HG03095 (cell line): ENCODE data around the gene BCORL1.
A peak's percentile ranks its signal among the peaks of the same experiment; 100 is the strongest.

Source experiments
- ATAC-seq: cut with Tn5 transposase; IDR thresholded peaks from one replicate; pipeline ENCODE4 v1.9.1; 2021; ENCODE audit warnings: moderate library complexity; ENCODE audit not compliant: unreplicated experiment

Gene BCORL1

DNA sequence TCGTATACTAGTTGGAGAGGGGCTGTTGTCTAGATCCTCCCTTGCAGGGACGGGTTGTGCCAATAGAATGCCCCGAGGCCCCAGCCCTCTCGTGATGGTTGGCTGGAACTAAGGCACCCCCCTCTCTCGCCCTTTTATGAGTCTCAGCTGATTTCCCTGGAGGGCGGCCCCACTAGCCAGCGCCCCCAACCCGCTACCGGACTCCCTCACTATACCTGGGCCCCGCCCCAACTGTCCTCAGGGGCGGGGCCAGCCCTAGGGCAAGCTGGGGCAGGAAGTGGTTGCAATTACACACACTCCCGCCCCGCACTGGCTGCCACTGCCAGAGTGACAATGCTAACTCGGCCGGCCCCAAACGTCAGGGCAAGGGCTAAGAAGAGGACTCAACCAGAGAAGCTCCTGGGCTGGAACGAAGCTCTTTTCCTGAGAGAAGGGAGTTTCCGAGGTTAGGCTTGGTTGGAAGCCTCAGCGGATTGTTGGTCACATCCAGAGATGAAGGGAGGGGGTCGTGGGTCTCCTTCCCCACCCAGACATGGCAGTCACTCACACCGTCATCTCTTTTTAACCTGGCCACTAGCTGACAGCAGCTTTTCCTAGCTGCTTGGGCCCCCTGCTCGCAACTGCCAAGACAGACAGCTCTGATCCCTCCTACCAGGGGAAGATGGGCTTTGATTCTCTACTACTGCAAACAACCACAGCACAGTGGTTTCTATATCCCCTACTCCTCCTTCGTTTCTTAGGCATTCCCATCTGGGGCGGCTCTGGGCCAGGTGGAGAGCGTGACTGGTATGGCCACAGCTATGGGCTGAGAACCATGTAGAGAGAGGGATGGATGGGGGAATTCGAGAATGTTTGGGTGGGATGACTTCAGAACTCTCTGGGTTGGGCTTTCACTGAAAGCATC, 21.0 kb upstream of the BCORL1 start:
- ATAC-seq: peak; percentile 90

DNA sequence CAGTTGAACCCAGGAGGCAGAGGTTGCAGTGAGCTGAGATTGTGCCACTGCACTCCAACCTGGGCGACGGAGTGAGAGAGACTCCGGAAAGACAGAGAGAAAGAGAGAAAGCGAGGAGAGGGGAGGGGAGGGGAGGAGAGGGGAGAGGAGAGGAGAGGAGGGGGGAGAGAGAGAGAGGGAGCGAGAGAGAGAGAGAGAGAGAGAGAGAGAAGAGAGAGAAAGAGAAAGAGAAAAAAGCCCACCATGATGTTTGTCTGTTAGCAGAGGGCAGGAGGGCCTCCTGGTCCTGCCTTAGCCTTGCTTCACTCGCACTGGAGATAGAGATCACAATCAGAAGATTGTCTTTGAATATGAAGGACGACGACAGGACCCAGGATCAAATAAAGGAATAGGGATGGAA, 18.7 kb upstream of the BCORL1 start:
- ATAC-seq: no peak

DNA sequence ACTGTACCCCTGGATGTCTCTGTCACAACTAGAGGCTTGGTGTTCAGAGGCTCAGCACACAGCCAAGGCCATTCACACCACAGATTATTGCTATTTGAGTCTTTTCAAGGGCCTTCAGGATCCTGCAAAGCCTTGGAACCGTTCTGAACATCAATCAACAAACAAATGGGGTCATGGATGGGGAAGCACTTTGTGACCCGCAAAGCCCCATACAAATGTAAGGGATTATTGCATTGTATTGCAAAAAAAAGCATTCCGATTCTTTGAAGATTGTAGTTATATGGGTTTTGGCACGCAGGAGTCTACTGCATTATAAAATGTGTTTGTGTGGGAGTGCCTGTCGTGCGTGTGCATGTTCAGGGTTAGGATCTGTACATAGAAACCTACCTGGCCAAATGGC, 17.3 kb upstream of the BCORL1 start:
- ATAC-seq: no peak

DNA sequence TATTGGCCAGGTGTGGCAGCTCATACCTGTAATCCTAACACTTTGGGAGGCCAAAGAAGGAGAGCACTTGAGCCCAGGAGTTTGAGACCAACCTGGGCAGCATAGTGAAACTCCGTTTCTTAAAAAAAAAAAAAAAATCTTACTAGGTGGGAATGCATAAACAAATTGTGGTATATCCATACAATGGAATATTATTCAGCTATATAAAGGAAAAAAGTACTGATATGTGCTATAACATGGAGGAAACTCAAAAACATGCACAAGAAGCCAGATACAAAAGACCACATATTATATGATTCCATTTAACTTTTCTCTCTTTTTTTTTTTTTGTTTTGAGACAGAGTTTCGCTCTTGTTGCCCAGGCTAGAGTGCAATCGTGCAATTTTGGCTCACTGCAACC, 13.5 kb upstream of the BCORL1 start:
- ATAC-seq: no peak

DNA sequence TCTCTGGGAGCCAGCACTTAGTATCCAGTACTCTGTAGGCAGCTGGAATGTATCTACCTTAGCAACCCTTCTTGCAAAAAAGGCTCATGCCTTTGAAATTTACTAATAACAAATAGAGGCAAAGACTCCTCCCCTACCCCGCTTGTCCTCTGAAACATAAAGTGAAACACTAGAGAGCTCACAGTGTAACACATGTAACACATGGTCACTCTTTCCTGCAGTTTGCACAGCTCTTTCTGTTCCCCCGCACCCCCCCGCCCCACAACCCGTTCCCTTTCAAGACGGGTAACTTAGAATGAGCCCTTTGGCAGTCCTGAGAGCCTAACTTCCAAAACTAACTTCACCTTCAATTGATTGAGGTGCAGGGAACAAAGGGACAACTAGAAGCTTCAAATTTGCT, 6.0 kb upstream of the BCORL1 start:
- ATAC-seq: no peak

DNA sequence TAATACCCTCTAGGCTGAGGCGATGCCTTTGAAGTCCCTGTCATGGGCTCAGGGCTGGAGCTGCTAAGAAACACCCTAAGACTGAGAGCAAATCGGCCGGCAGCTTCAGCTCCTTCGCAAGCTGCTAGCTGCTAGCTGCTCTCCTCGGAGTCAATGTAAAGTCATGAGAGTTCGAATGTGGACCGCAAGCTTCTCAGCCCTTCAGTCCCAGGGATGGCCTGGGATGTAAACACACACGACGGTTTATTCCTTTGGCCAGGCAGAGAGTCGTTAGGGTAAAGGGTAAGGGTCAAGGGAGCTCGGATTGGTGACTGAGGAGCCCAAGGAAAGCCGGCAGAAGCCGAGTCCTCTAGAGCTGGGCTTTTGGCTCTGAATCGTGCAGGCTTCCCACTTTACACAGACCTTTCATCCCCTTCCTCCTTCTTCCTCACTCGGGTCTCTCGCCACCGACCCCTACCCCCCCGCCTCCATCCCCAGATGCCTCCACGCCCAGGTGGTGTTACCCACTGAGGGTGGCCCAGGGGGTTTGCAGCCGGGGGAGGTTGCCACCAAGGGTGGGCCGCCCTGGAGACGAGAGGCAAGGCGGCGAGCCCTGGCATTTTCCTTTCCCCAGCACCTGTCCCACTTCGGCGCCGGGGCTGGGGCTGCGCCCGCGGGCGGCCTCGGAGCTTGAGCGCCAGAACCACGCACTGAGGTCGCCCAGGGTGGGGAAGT, 3.1 kb upstream of the BCORL1 start:
- no peak for ATAC-seq

DNA sequence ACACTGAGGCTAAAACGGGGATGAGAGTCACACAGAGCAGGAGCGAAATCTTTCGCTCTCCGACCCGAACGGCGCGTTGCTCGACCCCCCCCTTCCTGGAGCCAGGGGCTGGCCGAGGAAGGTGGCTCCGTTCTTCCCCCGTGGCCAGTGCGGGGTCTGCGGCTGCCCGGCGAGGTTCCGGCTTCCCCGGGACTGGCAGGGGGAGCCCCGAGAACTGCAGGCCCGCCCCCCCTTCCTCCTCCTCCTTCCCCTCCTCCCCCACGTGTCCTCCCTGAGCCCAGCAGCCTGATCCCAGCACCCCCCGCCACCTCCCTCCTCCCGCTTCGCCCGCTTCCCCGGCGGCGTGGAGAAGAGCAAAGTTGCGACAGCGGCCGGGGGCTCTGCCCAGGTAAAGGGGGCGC, 2.4 kb upstream of the BCORL1 start:
- no peak for ATAC-seq

DNA sequence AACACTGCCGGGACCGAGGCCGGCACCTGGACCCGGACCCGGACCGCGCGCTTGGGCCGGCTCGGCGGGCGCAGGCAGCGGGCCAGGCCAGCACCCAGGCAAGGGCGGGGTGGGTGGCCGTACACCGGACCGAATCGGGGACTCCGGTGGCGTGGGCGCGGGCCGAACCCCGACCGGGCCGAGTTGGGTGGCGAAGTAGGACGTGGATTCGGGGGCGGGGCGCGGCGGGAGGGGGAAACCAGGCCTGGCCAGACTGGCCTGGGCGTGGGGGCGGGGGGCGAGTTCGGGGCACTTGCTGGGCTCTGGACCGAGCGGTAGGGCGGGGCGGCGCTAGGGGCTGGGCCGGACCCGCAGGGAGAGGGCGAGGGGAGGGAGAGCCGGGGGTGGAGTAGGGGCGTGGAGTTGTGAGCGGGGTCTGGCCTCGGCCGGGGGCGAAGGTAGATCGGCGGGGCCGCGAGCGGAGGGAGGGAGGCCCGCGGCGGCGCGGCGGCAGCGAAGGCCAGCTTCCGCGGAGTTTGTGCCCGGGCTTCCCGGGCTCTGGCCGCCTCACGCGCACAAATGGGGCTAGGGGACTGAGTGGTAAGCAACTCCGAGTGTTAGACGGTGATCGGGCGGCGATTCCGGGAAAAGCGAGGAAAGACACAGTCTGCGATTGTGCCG, 1.8 kb upstream of the BCORL1 start:
- ATAC-seq: no peak

DNA sequence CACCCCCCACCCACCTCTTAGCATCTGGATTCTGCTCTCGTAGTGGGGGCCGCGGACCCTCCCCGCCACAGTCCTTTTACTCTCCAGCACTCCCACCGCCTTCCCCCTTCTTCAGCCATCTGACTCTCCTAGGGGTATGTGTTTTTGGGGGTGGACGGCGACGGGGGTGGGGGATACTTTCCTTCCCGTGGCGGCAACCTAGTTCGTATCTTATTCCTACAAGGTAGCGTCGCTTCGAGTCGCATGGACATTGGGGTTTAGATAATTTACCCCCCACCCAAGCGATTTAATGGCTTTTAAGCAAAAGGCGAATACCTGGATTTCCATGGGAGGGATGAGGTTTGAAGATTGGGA, 1.3 kb upstream of the BCORL1 start:
- ATAC-seq: no peak

DNA sequence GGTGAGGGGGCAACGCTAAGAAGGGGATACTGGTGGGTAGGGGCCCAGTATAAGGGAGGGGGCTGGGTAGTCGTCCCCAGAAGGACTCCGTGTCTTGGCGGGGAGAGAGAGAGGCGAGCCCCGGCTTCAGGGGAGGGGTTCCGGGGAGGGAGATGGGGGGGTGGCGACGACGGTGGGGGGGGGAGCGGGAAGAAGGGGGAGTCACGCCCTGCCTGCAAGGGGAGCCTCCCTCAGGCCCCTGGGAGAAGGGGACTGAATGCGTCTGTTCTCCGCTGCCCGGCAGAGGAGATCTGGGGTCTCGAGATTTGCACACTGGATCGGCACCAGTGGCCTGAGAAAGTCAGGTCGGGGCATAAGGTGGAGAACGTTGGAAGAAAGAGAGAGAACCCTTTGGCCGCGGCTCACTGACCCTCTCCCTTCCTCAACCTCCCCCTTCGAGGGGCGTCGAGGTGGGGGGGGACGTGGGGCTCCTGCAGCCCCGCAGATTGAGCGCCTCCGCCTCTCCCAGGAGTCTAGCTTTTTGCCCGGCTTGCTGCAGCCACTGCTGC, 609 bp upstream of the BCORL1 start:
- ATAC-seq: no peak

DNA sequence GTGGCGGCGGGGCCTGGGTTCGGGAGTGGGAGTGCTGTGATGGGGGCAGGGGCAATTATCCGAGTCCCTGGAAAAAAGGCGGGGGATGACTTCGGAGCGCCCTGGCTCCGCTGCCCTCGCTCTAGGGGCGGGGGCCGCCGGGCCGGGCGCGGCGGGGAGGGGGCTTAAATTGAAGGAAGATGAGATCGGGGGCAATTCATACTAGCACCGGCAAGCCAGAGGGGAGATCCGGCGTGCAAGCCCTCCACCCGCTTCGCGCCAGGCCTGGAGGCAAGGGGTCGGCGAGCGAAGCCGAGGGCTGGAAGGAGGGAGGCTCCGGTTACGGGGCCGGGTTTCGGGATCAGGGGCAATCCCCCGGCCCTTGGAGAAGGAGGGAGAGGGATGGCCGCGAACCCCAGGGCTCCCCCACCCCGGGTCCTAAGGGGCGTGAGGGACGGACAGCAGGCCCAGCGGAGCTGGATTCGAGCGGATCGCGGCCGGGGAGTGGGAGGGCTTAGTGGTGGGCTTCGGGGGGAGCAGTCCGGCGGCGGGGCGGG, 1.2 kb downstream of the BCORL1 start:
- no peak for ATAC-seq

DNA sequence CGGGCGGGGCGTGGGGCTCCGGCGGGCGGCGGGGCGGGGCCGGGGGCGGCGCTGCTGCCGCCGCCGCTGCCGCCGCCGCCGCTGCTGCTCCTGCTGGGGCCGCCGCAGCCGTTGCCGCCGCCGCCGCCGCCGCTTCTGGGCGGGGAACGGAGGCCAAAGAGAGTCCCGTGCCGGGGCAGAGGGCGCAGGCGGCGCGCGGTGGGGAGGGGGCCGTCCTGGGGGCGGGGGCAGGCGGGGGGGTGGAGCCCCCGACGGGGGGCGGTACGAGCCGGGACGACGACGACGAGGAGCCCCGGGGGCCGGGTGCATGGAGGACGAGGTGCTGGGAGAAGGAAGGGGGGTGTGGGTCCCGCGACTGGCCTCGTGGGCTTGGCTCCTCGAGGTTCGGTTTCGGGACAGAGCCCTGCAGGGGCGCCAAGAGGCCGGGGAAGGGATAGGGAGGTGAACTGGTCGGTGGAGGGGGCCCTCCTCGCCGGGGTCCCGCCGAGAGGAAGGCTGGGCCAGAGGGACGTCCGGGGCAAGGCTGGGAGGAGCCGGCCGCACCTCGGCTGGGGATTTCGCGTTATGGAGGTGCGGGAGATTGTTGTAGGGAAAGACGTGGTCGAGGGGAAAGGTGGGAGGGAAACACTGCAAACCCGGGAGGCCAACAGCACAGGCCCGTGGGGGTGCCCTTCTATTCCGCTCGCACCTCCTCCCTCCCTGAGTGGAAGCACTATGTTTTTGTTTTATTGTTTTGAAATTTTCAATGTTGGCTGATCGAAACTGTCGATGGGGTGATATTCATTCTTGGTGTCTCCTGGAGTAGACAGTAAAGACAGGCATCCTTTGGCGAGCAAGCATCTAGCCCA, 1.9 kb downstream of the BCORL1 start:
- ATAC-seq: no peak

DNA sequence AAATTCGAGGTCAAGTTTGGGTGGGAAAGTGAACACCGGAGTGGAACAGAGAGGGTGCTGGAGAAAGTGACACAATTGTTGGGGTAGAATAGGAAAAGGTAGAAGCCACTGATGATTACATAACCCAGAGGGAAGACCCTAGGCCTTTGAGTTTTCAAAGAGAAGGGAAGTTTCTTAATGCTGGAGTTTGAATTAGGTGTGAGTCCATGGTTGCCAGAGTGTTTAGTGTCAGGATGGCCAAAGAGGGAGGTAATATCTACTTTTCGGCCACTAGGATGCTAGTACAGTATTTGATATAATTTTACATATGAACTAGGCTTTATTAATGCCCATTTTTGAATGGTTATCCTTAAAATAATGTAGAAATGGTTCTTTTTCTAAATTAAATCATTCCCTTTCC, 5.4 kb downstream of the BCORL1 start:
- ATAC-seq: no peak

DNA sequence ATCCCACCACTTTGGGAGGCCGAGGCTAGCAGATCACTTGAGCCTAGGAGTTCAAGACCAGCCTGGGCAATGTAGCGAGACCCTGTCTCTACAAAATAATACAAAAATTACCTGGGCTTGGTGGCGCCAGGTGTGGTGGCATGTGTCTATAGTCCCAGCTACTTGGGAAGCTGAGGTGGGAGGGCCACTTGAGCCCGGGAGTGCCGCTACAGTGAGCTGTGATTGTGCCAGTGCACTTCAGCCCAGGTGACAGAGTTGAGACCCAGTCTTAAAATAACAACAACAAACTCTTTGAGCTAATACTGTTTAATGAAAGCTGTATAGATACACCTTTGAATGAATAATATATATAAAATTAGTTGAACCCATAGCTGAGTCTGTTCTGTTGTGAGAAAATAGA, 9.7 kb downstream of the BCORL1 start:
- ATAC-seq: no peak

DNA sequence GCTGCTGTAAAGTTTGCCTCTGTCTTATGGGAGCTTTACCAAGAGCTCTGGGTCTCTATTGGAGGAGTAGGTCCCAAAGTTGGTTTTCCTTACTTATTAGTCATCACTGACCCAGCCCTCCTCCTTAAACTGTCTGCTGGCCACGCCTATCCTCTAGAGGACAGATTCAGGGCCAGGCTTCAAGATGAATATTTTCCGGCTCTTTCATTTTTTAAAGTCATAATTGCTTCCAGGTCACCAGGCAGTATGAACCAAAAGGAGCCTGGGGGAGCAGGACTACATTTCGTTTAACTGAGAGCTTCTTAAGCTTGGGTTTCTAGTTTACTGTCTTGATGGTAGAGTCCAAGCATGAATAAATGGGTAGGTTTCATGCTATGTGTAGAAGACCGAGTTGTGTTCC, 13.7 kb downstream of the BCORL1 start:
- no peak for ATAC-seq

DNA sequence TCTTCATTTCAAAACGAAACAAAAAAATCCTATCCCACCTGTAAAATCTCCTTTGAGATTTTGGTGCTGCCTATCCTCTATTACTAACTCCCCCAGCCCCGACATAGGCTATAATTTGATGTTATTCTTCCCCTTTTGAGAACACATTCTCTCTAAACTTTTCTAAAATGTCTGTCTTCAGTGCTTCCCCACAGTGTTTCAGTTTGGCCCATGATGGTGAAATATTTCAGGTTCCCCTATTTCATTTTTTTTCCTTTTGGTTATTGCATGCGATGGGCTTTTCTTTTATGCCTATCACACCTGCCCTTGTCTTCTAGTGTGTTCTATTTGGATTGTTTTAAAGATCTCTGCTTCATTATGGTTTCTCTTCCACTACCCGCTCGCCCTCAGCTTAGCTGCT, 14.7 kb downstream of the BCORL1 start:
- ATAC-seq: no peak

DNA sequence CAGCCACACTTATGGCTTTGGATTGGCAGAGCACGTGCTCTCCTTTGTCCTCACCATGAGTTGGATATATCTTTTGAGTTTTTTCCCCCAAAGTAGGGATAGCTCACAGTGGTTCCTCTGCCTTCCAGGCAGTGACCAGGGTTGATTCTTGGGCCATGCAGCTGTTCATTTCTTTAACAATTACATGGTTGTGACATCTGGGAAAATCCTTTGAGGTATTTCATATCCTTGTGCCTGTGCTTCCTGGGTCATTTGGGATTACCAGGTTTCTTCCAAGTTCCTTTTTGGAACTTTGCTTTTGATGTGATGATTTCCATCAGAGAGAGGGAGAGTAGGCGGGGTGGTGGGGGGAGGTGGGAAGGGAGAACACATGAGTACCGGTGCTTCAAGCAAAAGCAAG, 15.6 kb downstream of the BCORL1 start:
- no peak for ATAC-seq

DNA sequence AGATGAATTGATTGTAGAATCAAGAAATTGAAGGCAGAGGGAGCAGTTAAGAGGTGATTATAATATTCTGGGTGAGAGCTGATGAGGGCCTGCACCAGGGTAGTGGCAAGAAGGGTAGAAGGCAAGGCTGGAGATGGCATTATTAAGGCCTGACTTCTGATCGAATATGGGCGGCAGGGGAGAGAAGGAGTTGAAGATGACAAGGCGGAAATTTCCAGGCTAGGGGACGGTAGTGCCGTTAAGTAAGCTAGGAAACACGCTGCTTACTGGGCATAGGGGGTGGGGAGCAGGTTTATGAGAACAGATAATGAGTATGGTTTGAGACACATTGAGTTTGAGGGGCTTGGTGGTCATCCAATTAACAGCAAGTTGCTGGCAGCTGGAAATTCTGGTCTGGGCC, 19.5 kb downstream of the BCORL1 start:
- no peak for ATAC-seq

DNA sequence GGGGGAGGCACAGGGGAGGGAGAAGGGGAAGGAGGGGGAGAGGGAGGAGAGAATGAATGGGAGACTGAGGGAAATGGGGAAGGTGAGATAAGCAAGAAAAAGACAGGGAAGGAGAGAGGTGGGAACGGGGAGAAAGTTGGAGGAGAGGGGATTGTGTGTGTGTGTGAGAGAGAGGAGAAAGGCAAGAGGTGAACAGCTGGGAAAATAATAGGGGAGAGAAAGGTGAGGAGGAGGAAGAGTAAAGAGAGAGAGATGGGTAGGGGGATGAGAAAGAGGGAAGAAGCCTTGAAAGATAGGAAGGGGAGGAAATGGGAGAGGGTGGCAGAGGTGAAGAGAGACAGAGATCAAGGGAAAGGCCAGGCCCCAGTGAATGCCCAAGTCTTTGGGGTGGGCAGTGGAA, 20.1 kb downstream of the BCORL1 start:
- no peak for ATAC-seq

DNA sequence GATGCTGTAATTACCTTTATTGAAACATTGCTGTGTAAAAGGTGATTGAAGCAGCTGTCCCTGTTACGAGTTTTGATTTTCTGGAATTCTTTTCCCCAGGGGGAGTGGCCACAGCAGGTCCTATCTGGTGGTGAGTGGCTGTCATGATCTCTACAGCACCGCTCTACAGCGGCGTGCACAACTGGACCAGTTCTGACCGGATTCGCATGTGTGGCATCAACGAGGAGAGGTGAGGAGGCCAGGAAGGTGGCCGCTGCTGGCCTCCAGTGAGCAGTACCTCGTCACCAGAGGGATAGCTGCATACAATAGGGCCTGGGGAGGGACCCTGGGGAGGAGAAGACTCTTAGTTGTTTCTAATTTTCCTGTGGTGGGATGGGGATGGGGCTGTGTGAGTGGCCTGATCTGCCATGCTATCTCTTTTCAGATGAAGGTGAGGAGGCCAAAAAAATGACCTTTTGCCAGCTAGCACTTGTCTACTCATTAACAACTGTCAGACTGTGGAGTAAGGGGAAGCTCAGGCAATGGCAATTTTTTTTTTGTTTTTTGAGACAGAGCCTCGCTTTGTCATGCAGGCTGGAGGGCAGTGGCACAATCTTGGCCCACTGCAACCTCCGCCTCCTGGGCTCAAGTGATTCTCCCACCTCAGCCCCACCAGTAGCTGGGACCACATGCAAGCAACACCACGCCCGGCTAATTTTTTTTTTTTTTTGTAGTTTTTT, 22.8 kb downstream of the BCORL1 start:
- no peak for ATAC-seq
